ENCODE results near the gene S100A11.
"Not testable (repeated sequence)": the region's sequence is repeated elsewhere in the genome, so short reads cannot be mapped to it uniquely, and the experiment has no call there.

The S100A11 gene

GRCh38 chr1:152036267-152037216 is at the start of gene S100A11:
Gene S100A11, minus strand, starts transcription at chr1:152037004. Its CDS starts 89 bp downstream, at chr1:152036915.
- peak within 1 kb of the TSS; percentile 99 for H3K4me3 Mint-ChIP-seq
- H3K27me3 Mint-ChIP-seq: no peaks in the 10 kb centered on the region
- peaks cover 7% of the 10 kb centered on the region for H3K36me3 Mint-ChIP-seq
- H3K4me1 Mint-ChIP-seq (ENCODE audit: low read depth): peaks cover 41% of the 10 kb centered on the region
- H3K9me3 Mint-ChIP-seq (ENCODE audit: low read depth): no peaks in the 10 kb centered on the region
- H3K27ac Mint-ChIP-seq: peak within 1 kb of the TSS; percentile 94

- Mint-ChIP-seq H3K36me3 (no peaks in the 10 kb centered on the region), H3K4me1 (ENCODE audit: low read depth) (no peaks in the 10 kb centered on the region)
These were observed 48.0 kb upstream of the S100A11 start for GRCh38 chr1:152084853-152085252.

GRCh38 chr1:152081026-152081425 is 44.2 kb upstream of the S100A11 start:
- H3K4me3 Mint-ChIP-seq; H3K36me3 Mint-ChIP-seq; H3K9me3 Mint-ChIP-seq (ENCODE audit: low read depth); H3K4me1 Mint-ChIP-seq (ENCODE audit: low read depth); H3K27me3 Mint-ChIP-seq; H3K27ac Mint-ChIP-seq: not testable (repeated sequence)

More at GRCh38 chr1:152084853-152085252, 48.0 kb upstream of the S100A11 start:
- Mint-ChIP-seq H3K27me3 (peaks cover 5% of the 10 kb centered on the region), H3K27ac (no peak overlapping the region), H3K9me3 (ENCODE audit: low read depth) (no peaks in the 10 kb centered on the region), H3K4me3 (no peak overlapping the region)

- not testable (repeated sequence) for H3K36me3 Mint-ChIP-seq; H3K4me3 Mint-ChIP-seq; H3K9me3 Mint-ChIP-seq (ENCODE audit: low read depth); H3K4me1 Mint-ChIP-seq (ENCODE audit: low read depth); H3K27me3 Mint-ChIP-seq; H3K27ac Mint-ChIP-seq
These were observed 43.7 kb upstream of the S100A11 start for GRCh38 chr1:152080494-152080893.

- H3K9me3 Mint-ChIP-seq (ENCODE audit: low read depth): no peaks in the 10 kb centered on the region
- no peaks in the 10 kb centered on the region for H3K4me1 Mint-ChIP-seq (ENCODE audit: low read depth)
- no peaks in the 10 kb centered on the region for H3K36me3 Mint-ChIP-seq
- no peak overlapping the region for H3K27ac Mint-ChIP-seq
- no peak overlapping the region for H3K4me3 Mint-ChIP-seq
- H3K27me3 Mint-ChIP-seq: peaks cover 6% of the 10 kb centered on the region
These were observed 42.1 kb upstream of the S100A11 start for GRCh38 chr1:152078831-152079441.

- H3K4me3 Mint-ChIP-seq: no peak overlapping the region
- no peaks in the 10 kb centered on the region for H3K9me3 Mint-ChIP-seq (ENCODE audit: low read depth)
- H3K36me3 Mint-ChIP-seq: no peaks in the 10 kb centered on the region
- H3K4me1 Mint-ChIP-seq (ENCODE audit: low read depth): no peaks in the 10 kb centered on the region
- H3K27me3 Mint-ChIP-seq: peaks cover 13% of the 10 kb centered on the region
- no peak overlapping the region for H3K27ac Mint-ChIP-seq
These were observed 35.5 kb upstream of the S100A11 start for GRCh38 chr1:152072311-152072710.

GRCh38 chr1:152071123-152071522 is 34.3 kb upstream of the S100A11 start:
- H3K27me3 Mint-ChIP-seq: peaks cover 17% of the 10 kb centered on the region

GRCh38 chr1:152067929-152068328 is 31.1 kb upstream of the S100A11 start:
- H3K27ac Mint-ChIP-seq: no peak overlapping the region
- no peaks in the 10 kb centered on the region for H3K4me1 Mint-ChIP-seq (ENCODE audit: low read depth)

More at GRCh38 chr1:152071123-152071522, 34.3 kb upstream of the S100A11 start:
- H3K4me3 Mint-ChIP-seq: no peak overlapping the region
- no peaks in the 10 kb centered on the region for H3K36me3 Mint-ChIP-seq
- H3K9me3 Mint-ChIP-seq (ENCODE audit: low read depth): no peaks in the 10 kb centered on the region
- no peaks in the 10 kb centered on the region for H3K4me1 Mint-ChIP-seq (ENCODE audit: low read depth)
- no peak overlapping the region for H3K27ac Mint-ChIP-seq

GRCh38 chr1:152067150-152067549 is 30.3 kb upstream of the S100A11 start:
- Mint-ChIP-seq H3K4me1 (ENCODE audit: low read depth) (no peaks in the 10 kb centered on the region), H3K27me3 (peaks cover 22% of the 10 kb centered on the region), H3K4me3 (no peak overlapping the region), H3K36me3 (no peaks in the 10 kb centered on the region), H3K27ac (no peak overlapping the region), H3K9me3 (ENCODE audit: low read depth) (no peaks in the 10 kb centered on the region)

More at GRCh38 chr1:152067929-152068328, 31.1 kb upstream of the S100A11 start:
- Mint-ChIP-seq H3K4me3 (no peak overlapping the region), H3K36me3 (no peaks in the 10 kb centered on the region), H3K27me3 (peaks cover 22% of the 10 kb centered on the region), H3K9me3 (ENCODE audit: low read depth) (no peaks in the 10 kb centered on the region)

GRCh38 chr1:152061952-152062351 is 25.1 kb upstream of the S100A11 start:
- no peaks in the 10 kb centered on the region for H3K9me3 Mint-ChIP-seq (ENCODE audit: low read depth)
- no peak overlapping the region for H3K4me3 Mint-ChIP-seq
- no peak overlapping the region for H3K27ac Mint-ChIP-seq
- H3K36me3 Mint-ChIP-seq: no peaks in the 10 kb centered on the region
- no peaks in the 10 kb centered on the region for H3K4me1 Mint-ChIP-seq (ENCODE audit: low read depth)
- peaks cover 17% of the 10 kb centered on the region for H3K27me3 Mint-ChIP-seq

- peaks cover 12% of the 10 kb centered on the region for H3K27me3 Mint-ChIP-seq
- H3K27ac Mint-ChIP-seq: no peak overlapping the region
- H3K9me3 Mint-ChIP-seq (ENCODE audit: low read depth): no peaks in the 10 kb centered on the region
- H3K4me1 Mint-ChIP-seq (ENCODE audit: low read depth): peaks cover 13% of the 10 kb centered on the region
- H3K4me3 Mint-ChIP-seq: no peak overlapping the region
- H3K36me3 Mint-ChIP-seq: no peaks in the 10 kb centered on the region
These were observed 16.6 kb upstream of the S100A11 start for GRCh38 chr1:152053375-152053774.

- Mint-ChIP-seq H3K9me3 (ENCODE audit: low read depth) (no peaks in the 10 kb centered on the region), H3K27me3 (peaks cover 7% of the 10 kb centered on the region), H3K36me3 (no peaks in the 10 kb centered on the region), H3K27ac (no peak overlapping the region), H3K4me3 (no peak overlapping the region), H3K4me1 (ENCODE audit: low read depth) (peaks cover 21% of the 10 kb centered on the region)
These were observed 15.8 kb upstream of the S100A11 start for GRCh38 chr1:152052606-152053005.

GRCh38 chr1:152050886-152051675 is 14.3 kb upstream of the S100A11 start:
- Mint-ChIP-seq H3K4me3 (no peak overlapping the region), H3K27ac (no peak overlapping the region), H3K4me1 (ENCODE audit: low read depth) (peaks cover 28% of the 10 kb centered on the region), H3K36me3 (no peaks in the 10 kb centered on the region), H3K27me3 (peaks cover 6% of the 10 kb centered on the region), H3K9me3 (ENCODE audit: low read depth) (no peaks in the 10 kb centered on the region)

- H3K27me3 Mint-ChIP-seq: peaks cover 6% of the 10 kb centered on the region
- H3K9me3 Mint-ChIP-seq (ENCODE audit: low read depth): no peaks in the 10 kb centered on the region
- H3K4me1 Mint-ChIP-seq (ENCODE audit: low read depth): peaks cover 36% of the 10 kb centered on the region
- H3K4me3 Mint-ChIP-seq: no peak overlapping the region
- H3K27ac Mint-ChIP-seq: peak overlapping the region; percentile 25
- no peaks in the 10 kb centered on the region for H3K36me3 Mint-ChIP-seq
These were observed 12.7 kb upstream of the S100A11 start for GRCh38 chr1:152049291-152050083.
